BLaER1 treated with 17β-estradiol and CSF1 and Interleukin-3, amounts not matched to agents 10 nM and 100 nM (cell line): ENCODE measurements around the gene BMP6.

ENCODE experiments used
- H3K27ac ChIP-seq, 11 experiments: shearing (Covaris generic); formaldehyde crosslinking; 2 replicates each; pipeline ENCODE4 v1.8.1; 2022
- H3K27me3 ChIP-seq, 11 experiments: shearing (Covaris generic); formaldehyde crosslinking; 2 replicates each; pipeline ENCODE4 v1.8.1; 2022
- H3K36me3 ChIP-seq, 11 experiments: shearing (Covaris generic); formaldehyde crosslinking; 2 replicates each; pipeline ENCODE4 v1.8.1; 2022
- H3K4me1 ChIP-seq, 10 experiments: shearing (Covaris generic); formaldehyde crosslinking; 2 replicates each; pipeline ENCODE4 v1.8.1; 2022
- H3K4me2 ChIP-seq, 11 experiments: shearing (Covaris generic); formaldehyde crosslinking; 2 replicates each; pipeline ENCODE4 v1.8.1; 2022
- H3K4me3 ChIP-seq, 10 experiments: shearing (Covaris generic); formaldehyde crosslinking; 2 replicates each; pipeline ENCODE4 v1.8.1; 2022
- H3K9ac ChIP-seq, 11 experiments: shearing (Covaris generic); formaldehyde crosslinking; 2 replicates each; pipeline ENCODE4 v1.8.1; 2022
- H3K9me3 ChIP-seq, 11 experiments: shearing (Covaris generic); formaldehyde crosslinking; replicated peaks in 1 of 11; 2 replicates each; pipeline ENCODE4 v1.8.1; 2022
- H4K20me1 ChIP-seq, 11 experiments: shearing (Covaris generic); formaldehyde crosslinking; 2 replicates each; pipeline ENCODE4 v1.8.1; 2022
- Cebpa-rat ChIP-seq, 11 experiments: shearing (Covaris generic); IDR thresholded peaks; 2 replicates each; pipeline ENCODE4 v1.8.1; 2022

The BMP6 gene

GRCh38 chr6:7785243-7786035, 59.5 kb downstream of the BMP6 start:
- H3K27ac ChIP-seq = no peak overlapping the region

GRCh38 chr6:7786214-7786661, 60.3 kb downstream of the BMP6 start:
- Histone ChIP-seq H3K27ac (no peak overlapping the region), H3K27me3 (no peaks in the 10 kb centered on the region), H3K4me2 (no peak overlapping the region), H3K9me3 (no peaks in the 10 kb centered on the region), H3K36me3 (no peaks in the 10 kb centered on the region), H3K4me1 (peaks cover 0 to 6% (median 0%) of the 10 kb centered on the region in 10 experiments; a peak in 3 of 20 replicates), H4K20me1 (no peaks in the 10 kb centered on the region), H3K4me3 (no peak overlapping the region), H3K9ac (no peak overlapping the region)
- TF ChIP-seq Cebpa-rat (IDR thresholded peaks at IDR 0.05) = no peak

More at GRCh38 chr6:7785243-7786035, 59.5 kb downstream of the BMP6 start:
- Histone ChIP-seq H3K4me2 (no peak overlapping the region), H3K27me3 (no peaks in the 10 kb centered on the region), H3K9ac (no peak overlapping the region), H4K20me1 (no peaks in the 10 kb centered on the region), H3K36me3 (no peaks in the 10 kb centered on the region), H3K4me3 (no peak overlapping the region), H3K4me1 (peaks cover 0 to 6% (median 0%) of the 10 kb centered on the region in 10 experiments; a peak in 3 of 20 replicates), H3K9me3 (no peaks in the 10 kb centered on the region)
- TF ChIP-seq Cebpa-rat (IDR thresholded peaks at IDR 0.05) = no peak

DNA sequence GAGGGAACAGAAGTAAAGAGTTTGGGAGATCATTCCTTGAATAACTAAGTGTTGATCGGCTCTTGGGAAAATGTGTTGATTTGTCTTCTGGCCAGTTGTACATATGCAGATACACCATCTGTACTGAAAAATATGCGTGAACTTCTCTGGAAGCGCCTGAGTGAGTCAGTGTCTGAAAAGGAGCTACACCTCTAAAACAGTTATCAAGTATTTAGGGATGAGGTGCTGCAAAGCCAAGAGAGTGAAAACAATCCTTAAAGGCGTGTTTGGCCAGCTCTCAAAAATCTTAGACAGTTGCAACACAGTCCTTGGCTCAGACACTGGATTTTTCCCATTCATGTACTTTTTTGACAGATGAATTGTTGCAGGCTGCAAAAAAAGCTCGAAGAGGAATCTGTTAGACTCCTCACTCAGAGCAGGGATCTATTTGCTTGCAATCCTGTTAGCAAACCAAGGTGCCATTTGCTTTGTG, 61.3 kb downstream of the BMP6 start:
- Histone ChIP-seq H3K4me3 (no peak overlapping the region), H3K4me1 (peaks cover 0 to 6% (median 0%) of the 10 kb centered on the region in 10 experiments; a peak in 3 of 20 replicates), H3K36me3 (no peaks in the 10 kb centered on the region), H4K20me1 (no peaks in the 10 kb centered on the region), H3K27ac (no peak overlapping the region), H3K27me3 (no peaks in the 10 kb centered on the region), H3K9ac (no peak overlapping the region), H3K9me3 (no peaks in the 10 kb centered on the region), H3K4me2 (no peak overlapping the region)
- no peak for TF ChIP-seq Cebpa-rat (IDR thresholded peaks at IDR 0.05)

GRCh38 chr6:7787731-7788130, 61.8 kb downstream of the BMP6 start:
- Histone ChIP-seq H3K27me3 (no peaks in the 10 kb centered on the region), H3K9me3 (no peaks in the 10 kb centered on the region), H3K4me2 (no peak overlapping the region), H4K20me1 (no peaks in the 10 kb centered on the region), H3K9ac (no peak overlapping the region), H3K27ac (no peak overlapping the region), H3K36me3 (no peaks in the 10 kb centered on the region), H3K4me3 (no peak overlapping the region), H3K4me1 (peaks cover 0 to 6% (median 0%) of the 10 kb centered on the region in 10 experiments; a peak in 3 of 20 replicates)
- no peak for TF ChIP-seq Cebpa-rat (IDR thresholded peaks at IDR 0.05)

- TF ChIP-seq Cebpa-rat (IDR thresholded peaks at IDR 0.05) = no peak
- H3K4me3 ChIP-seq = no peak overlapping the region
- H3K9ac ChIP-seq = no peak overlapping the region
- no peak overlapping the region for H3K4me2 ChIP-seq
- H3K27ac ChIP-seq = no peak overlapping the region
- H3K27me3 ChIP-seq = no peaks in the 10 kb centered on the region
- H3K9me3 ChIP-seq = no peaks in the 10 kb centered on the region
- H4K20me1 ChIP-seq = no peaks in the 10 kb centered on the region
- no peaks in the 10 kb centered on the region for H3K36me3 ChIP-seq
- H3K4me1 ChIP-seq = no peaks in the 10 kb centered on the region
Observed at GRCh38 chr6:7794509-7794908, 68.6 kb downstream of the BMP6 start.

DNA sequence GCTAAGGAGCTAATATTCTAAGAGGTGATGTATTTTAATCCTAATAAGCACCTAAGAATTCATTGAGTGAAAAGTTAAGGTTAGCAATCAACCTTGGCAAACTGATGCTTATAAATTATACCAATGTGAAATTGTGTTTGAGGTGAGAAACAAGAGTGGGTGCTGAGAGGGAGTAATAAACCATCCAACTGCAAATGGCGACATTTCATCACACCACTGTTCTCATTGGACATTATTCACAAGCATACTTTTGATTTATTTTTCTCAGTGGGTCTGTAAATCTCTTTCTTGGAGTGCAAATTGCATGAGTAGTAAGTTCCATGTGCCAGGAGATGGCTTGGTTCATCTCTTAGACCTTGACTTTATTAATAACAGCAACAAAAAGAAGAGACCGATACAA, 71.5 kb downstream of the BMP6 start:
- Histone ChIP-seq H3K27ac (no peak overlapping the region), H3K4me1 (no peaks in the 10 kb centered on the region), H3K9me3 (no peaks in the 10 kb centered on the region), H3K27me3 (no peaks in the 10 kb centered on the region), H3K9ac (no peak overlapping the region), H3K4me3 (no peak overlapping the region), H3K36me3 (no peaks in the 10 kb centered on the region), H3K4me2 (no peak overlapping the region), H4K20me1 (no peaks in the 10 kb centered on the region)
- TF ChIP-seq Cebpa-rat (IDR thresholded peaks at IDR 0.05) = no peak

DNA sequence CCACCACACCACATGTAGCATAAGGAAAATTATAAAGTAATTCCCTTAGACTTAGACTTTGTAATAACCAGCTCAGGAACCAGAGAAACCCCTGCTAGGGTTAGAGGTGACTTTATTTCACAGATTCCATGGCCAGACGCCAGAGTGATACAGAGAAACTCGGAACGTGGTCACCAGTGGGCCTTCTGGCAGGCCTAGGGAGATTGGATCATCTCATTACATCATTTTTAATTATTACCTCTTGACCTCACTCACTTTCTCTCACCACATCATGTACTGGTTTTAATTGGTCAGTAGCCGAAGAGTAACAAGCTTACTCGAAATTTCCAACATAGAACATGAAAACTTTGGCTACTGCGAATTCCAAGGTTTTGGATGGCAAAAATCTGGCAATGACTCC, 72.9 kb downstream of the BMP6 start:
- Histone ChIP-seq H3K4me2 (no peak overlapping the region), H3K4me3 (no peak overlapping the region), H3K27me3 (no peaks in the 10 kb centered on the region), H4K20me1 (no peaks in the 10 kb centered on the region), H3K36me3 (no peaks in the 10 kb centered on the region), H3K9me3 (no peaks in the 10 kb centered on the region), H3K4me1 (no peaks in the 10 kb centered on the region), H3K9ac (no peak overlapping the region), H3K27ac (no peak overlapping the region)
- TF ChIP-seq Cebpa-rat (IDR thresholded peaks at IDR 0.05) = no peak

DNA sequence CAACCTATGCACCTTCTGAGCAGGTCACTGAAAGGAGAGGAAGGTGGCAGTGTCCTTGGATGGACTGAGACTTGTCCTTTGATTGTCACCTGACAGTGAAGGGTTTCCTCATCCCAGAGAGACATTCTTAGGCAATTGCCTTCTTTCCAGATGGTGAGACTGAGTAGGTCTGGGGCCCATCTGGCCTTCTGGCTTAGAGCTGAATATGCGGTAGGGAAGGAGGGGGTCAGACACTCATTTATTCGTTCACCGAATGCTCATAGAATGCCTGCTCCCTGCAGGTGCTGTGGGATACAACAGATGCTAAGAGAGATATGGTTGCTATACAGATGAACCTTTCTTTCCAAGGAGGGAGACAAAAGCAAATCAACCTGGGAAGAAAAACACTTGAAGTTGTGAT, 76.8 kb downstream of the BMP6 start:
- Histone ChIP-seq H4K20me1 (no peaks in the 10 kb centered on the region), H3K4me3 (no peak overlapping the region), H3K9ac (no peak overlapping the region), H3K4me1 (no peaks in the 10 kb centered on the region), H3K27ac (no peak overlapping the region), H3K27me3 (no peaks in the 10 kb centered on the region), H3K36me3 (no peaks in the 10 kb centered on the region), H3K9me3 (no peaks in the 10 kb centered on the region), H3K4me2 (no peak overlapping the region)
- TF ChIP-seq Cebpa-rat (IDR thresholded peaks at IDR 0.05) = no peak

DNA sequence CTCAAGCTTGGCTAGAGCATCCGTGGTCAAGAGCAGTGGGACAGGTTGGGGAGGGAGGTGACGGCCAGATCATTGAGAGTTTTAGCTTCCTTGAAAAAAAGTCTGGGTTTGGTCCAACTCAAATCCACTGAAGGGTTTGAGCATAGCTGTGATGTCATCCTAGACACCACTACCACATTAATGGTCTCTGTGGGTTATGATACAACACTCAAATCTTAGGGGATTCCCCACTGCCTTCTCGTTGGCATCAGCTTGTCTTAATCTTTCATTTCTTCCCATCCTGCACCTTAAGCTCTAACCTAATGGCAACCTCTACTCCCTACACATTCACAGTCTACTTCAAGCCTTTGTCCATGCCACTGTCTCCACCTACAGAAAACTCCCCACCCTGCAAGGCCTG, 77.3 kb downstream of the BMP6 start:
- no peak overlapping the region for H3K27ac ChIP-seq
- no peak for TF ChIP-seq Cebpa-rat (IDR thresholded peaks at IDR 0.05)
- H3K4me3 ChIP-seq = no peak overlapping the region
- H3K9ac ChIP-seq = no peak overlapping the region
- no peaks in the 10 kb centered on the region for H3K27me3 ChIP-seq
- H3K36me3 ChIP-seq = no peaks in the 10 kb centered on the region
- H3K4me2 ChIP-seq = no peak overlapping the region
- peaks cover 0 to 3% (median 0%) of the 10 kb centered on the region in 10 experiments; a peak in 3 of 20 replicates for H3K4me1 ChIP-seq
- H4K20me1 ChIP-seq = no peaks in the 10 kb centered on the region
- no peaks in the 10 kb centered on the region for H3K9me3 ChIP-seq
